ENCODE measurements around the gene RNF186.

Gene RNF186

GRCh38 chr1:19800076-19800804 lies 14.8 kb downstream of the RNF186 start (continued):
- TF ChIP-seq ZNF221 (tag by site-specific recombination; IDR thresholded peaks at IDR 0.05; ENCODE audit: borderline replicate concordance): no peak
- no peak for TF ChIP-seq ZBTB11 (tag by site-specific recombination; conservative IDR thresholded peaks at IDR 0.05; ENCODE audit: low read depth)
- no peak for TF ChIP-seq ELK4 (IDR thresholded peaks at IDR 0.05; ENCODE audit: borderline replicate concordance, low read depth, low read length)
- TF ChIP-seq ZNF571 (tag by site-specific recombination; IDR thresholded peaks at IDR 0.05): no peak
- no peak for TF ChIP-seq HOXA7 (CRISPR knock-in tag; IDR thresholded peaks at IDR 0.05; ENCODE audit: borderline replicate concordance)
- no peak for TF ChIP-seq ZNF404 (tag by site-specific recombination; IDR thresholded peaks at IDR 0.05)
- peak; percentile 48; the same call in 1 of the 2 replicates for TF ChIP-seq ZEB2 (tag by site-specific recombination; IDR thresholded peaks at IDR 0.05)
- TF ChIP-seq ZNF629 (tag by site-specific recombination; IDR thresholded peaks at IDR 0.05): no peak
- no peak for TF ChIP-seq REPIN1 (tag by site-specific recombination; IDR thresholded peaks at IDR 0.05; ENCODE audit: low read depth)
- TF ChIP-seq, protein P1, sequence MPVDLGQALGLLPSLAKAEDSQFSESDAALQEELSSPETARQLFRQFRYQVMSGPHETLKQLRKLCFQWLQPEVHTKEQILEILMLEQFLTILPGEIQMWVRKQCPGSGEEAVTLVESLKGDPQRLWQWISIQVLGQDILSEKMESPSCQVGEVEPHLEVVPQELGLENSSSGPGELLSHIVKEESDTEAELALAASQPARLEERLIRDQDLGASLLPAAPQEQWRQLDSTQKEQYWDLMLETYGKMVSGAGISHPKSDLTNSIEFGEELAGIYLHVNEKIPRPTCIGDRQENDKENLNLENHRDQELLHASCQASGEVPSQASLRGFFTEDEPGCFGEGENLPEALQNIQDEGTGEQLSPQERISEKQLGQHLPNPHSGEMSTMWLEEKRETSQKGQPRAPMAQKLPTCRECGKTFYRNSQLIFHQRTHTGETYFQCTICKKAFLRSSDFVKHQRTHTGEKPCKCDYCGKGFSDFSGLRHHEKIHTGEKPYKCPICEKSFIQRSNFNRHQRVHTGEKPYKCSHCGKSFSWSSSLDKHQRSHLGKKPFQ (tag by site-specific recombination; IDR thresholded peaks at IDR 0.05): no peak
- no peak for TF ChIP-seq ZNF658 (tag by site-specific recombination; IDR thresholded peaks at IDR 0.05)
- no peak for TF ChIP-seq ZNF555 (tag by site-specific recombination; conservative IDR thresholded peaks at IDR 0.05)
- no peak for TF ChIP-seq ZNF843 (tag by site-specific recombination; IDR thresholded peaks at IDR 0.05)
- no peak for TF ChIP-seq ZNF473 (tag by site-specific recombination; IDR thresholded peaks at IDR 0.05)
- no peak for TF ChIP-seq ZNF311 (tag by site-specific recombination; IDR thresholded peaks at IDR 0.05; ENCODE audit: borderline replicate concordance)
- 0 out of 2 replicates have a peak, but pooled peaks have one; percentile 26 for TF ChIP-seq ZFP37 (tag by site-specific recombination; IDR thresholded peaks at IDR 0.05)
- no peak for TF ChIP-seq KLF9 (tag by site-specific recombination; IDR thresholded peaks at IDR 0.05; ENCODE audit: low read depth)
- no peak for TF ChIP-seq HOXD13 (CRISPR knock-in tag; IDR thresholded peaks at IDR 0.05; ENCODE audit: borderline replicate concordance)
- TF ChIP-seq MEIS1 (CRISPR knock-in tag; IDR thresholded peaks at IDR 0.05; ENCODE audit: borderline replicate concordance): no peak
- no peak for TF ChIP-seq BCL11B (tag by site-specific recombination; IDR thresholded peaks at IDR 0.05; ENCODE audit: low read depth)
- TF ChIP-seq ZNF133 (tag by site-specific recombination; IDR thresholded peaks at IDR 0.05): no peak
- no peak for TF ChIP-seq ZNF266 (tag by site-specific recombination; IDR thresholded peaks at IDR 0.05; ENCODE audit: low read depth)
- TF ChIP-seq PBX3 (CRISPR knock-in tag; IDR thresholded peaks at IDR 0.05): no peak
- no peak for TF ChIP-seq ZNF776 (tag by site-specific recombination; IDR thresholded peaks at IDR 0.05; ENCODE audit: borderline replicate concordance)
- TF ChIP-seq ZNF341 (tag by site-specific recombination; IDR thresholded peaks at IDR 0.05; ENCODE audit: low read depth): no peak; the same call in 1 of the 2 replicates
- no peak for TF ChIP-seq IKZF3 (tag by site-specific recombination; IDR thresholded peaks at IDR 0.05)
- 0 out of 2 replicates have a peak, but pooled peaks have one; percentile 40 for TF ChIP-seq ZNF366 (tag by site-specific recombination; conservative IDR thresholded peaks at IDR 0.05)
- TF ChIP-seq, protein P2, sequence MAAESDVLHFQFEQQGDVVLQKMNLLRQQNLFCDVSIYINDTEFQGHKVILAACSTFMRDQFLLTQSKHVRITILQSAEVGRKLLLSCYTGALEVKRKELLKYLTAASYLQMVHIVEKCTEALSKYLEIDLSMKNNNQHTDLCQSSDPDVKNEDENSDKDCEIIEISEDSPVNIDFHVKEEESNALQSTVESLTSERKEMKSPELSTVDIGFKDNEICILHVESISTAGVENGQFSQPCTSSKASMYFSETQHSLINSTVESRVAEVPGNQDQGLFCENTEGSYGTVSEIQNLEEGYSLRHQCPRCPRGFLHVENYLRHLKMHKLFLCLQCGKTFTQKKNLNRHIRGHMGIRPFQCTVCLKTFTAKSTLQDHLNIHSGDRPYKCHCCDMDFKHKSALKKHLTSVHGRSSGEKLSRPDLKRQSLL (tag by site-specific recombination; IDR thresholded peaks at IDR 0.05): no peak
- no peak for TF ChIP-seq KLF10 (tag by site-specific recombination; IDR thresholded peaks at IDR 0.05)
- TF ChIP-seq ZNF10 (tag by site-specific recombination; IDR thresholded peaks at IDR 0.05): no peak
- TF ChIP-seq ZNF558 (tag by site-specific recombination; IDR thresholded peaks at IDR 0.05): no peak
- TF ChIP-seq ZNF785 (tag by site-specific recombination; IDR thresholded peaks at IDR 0.05): no peak
- TF ChIP-seq ZBTB17 (tag by site-specific recombination; IDR thresholded peaks at IDR 0.05): peak; percentile 61
